ENCODE results near the gene CLIP1. TPM values are rescaled to one million over a fixed set of nuclear protein-coding genes. Genes with fewer than 3 reads are reported as not detected.

The CLIP1 gene
- total and polyA plus RNA-seq, 2 of the 13 experiments (the other 11 are each of a cell fraction or from before 2014, with no cell fraction given), result 28.9 to 43.7 TPM

DNA sequence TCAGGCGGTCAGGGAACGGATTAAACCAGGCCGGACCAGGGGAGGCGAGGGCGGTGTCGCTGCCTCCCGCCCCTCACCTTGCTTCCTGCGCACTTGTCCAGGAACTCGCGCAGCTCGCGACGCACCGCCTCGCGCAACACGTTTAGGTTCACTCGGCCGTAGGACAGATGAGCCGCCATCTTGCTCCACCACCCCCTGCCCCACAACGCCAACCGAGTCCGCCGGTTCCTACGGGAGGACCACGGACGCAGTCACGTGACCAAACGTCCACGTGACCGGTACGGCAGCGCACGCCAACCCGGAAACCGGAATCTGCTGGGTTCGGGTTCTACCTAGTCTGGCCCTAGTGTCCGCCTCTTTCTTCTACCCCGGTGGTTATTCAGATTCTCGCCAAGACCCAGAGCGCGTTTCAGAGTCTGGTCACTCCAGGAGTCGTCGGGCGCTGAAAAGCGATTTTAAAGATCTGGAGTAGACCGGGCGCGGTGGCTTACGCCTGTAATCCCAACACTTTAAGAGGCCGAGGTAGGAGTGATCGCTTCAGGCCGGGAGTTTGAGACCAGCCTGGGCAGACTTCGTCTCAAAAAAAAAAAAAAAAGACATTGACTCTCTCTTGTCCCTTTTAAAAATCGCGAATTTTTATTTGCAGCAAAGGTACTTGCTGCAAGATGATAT lies 156.1 kb downstream of the CLIP1 start, which contains the start of gene VPS33A (continued):
- no peak; the same call in 1 of the 2 replicates for TF ChIP-seq ZKSCAN8 (CRISPR knock-in tag; IDR thresholded peaks at IDR 0.05; ENCODE audit: borderline replicate concordance)
- TF ChIP-seq RFX1 (IDR thresholded peaks at IDR 0.05), result no peak
- no peak for TF ChIP-seq NONO (IDR thresholded peaks at IDR 0.05)
- peak; percentile 98 for TF ChIP-seq NONO (CRISPR knock-in tag; conservative IDR thresholded peaks at IDR 0.05)
- peak; percentile 87; the same call in 1 of the 2 replicates for TF ChIP-seq ZNF83 (CRISPR knock-in tag; IDR thresholded peaks at IDR 0.05; ENCODE audit: borderline replicate concordance)
- TF ChIP-seq ATRX (CRISPR knock-in tag; IDR thresholded peaks at IDR 0.05; ENCODE audit: borderline replicate concordance), result no peak
- no peak for TF ChIP-seq ZNF383 (CRISPR knock-in tag; IDR thresholded peaks at IDR 0.05; ENCODE audit: borderline replicate concordance)
- no peak for TF ChIP-seq SATB2 (CRISPR knock-in tag; IDR thresholded peaks at IDR 0.05)
- TF ChIP-seq, protein P1, sequence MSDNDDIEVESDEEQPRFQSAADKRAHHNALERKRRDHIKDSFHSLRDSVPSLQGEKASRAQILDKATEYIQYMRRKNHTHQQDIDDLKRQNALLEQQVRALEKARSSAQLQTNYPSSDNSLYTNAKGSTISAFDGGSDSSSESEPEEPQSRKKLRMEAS (IDR thresholded peaks at IDR 0.05), result peak; percentile 95
- TF ChIP-seq, protein P2, sequence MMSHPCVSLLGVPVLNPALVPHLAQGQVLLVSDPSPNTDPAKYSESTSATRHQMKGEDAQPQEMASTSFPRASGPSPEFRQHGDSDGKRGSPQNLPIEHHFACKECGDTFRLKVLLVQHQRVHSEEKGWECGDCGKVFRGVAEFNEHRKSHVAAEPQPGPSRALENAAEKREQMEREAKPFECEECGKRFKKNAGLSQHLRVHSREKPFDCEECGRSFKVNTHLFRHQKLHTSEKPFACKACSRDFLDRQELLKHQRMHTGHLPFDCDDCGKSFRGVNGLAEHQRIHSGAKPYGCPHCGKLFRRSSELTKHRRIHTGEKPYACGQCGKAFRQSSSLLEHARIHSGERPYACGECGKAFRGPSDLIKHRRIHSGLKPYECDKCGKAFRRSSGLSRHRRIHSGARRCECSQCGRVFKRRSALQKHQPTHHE (CRISPR knock-in tag; IDR thresholded peaks at IDR 0.05; ENCODE audit: borderline replicate concordance), result peak; percentile 90; the same call in 1 of the 2 replicates
- peak; percentile 70; the same call in 1 of the 2 replicates for TF ChIP-seq ZNF850 (CRISPR knock-in tag; conservative IDR thresholded peaks at IDR 0.05)
- TF ChIP-seq, protein P3, sequence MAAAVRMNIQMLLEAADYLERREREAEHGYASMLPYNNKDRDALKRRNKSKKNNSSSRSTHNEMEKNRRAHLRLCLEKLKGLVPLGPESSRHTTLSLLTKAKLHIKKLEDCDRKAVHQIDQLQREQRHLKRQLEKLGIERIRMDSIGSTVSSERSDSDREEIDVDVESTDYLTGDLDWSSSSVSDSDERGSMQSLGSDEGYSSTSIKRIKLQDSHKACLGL (CRISPR knock-in tag; IDR thresholded peaks at IDR 0.05), result peak; percentile 84
- no peak for TF ChIP-seq ZNF773 (CRISPR knock-in tag; IDR thresholded peaks at IDR 0.05; ENCODE audit: borderline replicate concordance)
- TF ChIP-seq, protein P4, sequence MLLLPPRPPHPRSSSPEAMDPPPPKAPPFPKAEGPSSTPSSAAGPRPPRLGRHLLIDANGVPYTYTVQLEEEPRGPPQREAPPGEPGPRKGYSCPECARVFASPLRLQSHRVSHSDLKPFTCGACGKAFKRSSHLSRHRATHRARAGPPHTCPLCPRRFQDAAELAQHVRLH (CRISPR knock-in tag; IDR thresholded peaks at IDR 0.05; ENCODE audit: borderline replicate concordance, low read depth), result peak; percentile 95
- peak; percentile 53; the same call in 1 of the 2 replicates for TF ChIP-seq SIX4 (CRISPR knock-in tag; IDR thresholded peaks at IDR 0.05)
- TF ChIP-seq, protein P5, sequence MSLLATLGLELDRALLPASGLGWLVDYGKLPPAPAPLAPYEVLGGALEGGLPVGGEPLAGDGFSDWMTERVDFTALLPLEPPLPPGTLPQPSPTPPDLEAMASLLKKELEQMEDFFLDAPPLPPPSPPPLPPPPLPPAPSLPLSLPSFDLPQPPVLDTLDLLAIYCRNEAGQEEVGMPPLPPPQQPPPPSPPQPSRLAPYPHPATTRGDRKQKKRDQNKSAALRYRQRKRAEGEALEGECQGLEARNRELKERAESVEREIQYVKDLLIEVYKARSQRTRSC (CRISPR knock-in tag; IDR thresholded peaks at IDR 0.05; ENCODE audit: low read depth), result no peak
- TF ChIP-seq ZFP36L1 (CRISPR knock-in tag; IDR thresholded peaks at IDR 0.05), result peak; percentile 86; the same call in 1 of the 2 replicates
- TF ChIP-seq SPEN (CRISPR knock-in tag; IDR thresholded peaks at IDR 0.05; ENCODE audit: low read depth), result peak; percentile 95
- TF ChIP-seq, protein P6, sequence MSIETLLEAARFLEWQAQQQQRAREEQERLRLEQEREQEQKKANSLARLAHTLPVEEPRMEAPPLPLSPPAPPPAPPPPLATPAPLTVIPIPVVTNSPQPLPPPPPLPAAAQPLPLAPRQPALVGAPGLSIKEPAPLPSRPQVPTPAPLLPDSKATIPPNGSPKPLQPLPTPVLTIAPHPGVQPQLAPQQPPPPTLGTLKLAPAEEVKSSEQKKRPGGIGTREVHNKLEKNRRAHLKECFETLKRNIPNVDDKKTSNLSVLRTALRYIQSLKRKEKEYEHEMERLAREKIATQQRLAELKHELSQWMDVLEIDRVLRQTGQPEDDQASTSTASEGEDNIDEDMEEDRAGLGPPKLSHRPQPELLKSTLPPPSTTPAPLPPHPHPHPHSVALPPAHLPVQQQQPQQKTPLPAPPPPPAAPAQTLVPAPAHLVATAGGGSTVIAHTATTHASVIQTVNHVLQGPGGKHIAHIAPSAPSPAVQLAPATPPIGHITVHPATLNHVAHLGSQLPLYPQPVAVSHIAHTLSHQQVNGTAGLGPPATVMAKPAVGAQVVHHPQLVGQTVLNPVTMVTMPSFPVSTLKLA (IDR thresholded peaks at IDR 0.05), result peak; percentile 93
- TF ChIP-seq, protein P7, sequence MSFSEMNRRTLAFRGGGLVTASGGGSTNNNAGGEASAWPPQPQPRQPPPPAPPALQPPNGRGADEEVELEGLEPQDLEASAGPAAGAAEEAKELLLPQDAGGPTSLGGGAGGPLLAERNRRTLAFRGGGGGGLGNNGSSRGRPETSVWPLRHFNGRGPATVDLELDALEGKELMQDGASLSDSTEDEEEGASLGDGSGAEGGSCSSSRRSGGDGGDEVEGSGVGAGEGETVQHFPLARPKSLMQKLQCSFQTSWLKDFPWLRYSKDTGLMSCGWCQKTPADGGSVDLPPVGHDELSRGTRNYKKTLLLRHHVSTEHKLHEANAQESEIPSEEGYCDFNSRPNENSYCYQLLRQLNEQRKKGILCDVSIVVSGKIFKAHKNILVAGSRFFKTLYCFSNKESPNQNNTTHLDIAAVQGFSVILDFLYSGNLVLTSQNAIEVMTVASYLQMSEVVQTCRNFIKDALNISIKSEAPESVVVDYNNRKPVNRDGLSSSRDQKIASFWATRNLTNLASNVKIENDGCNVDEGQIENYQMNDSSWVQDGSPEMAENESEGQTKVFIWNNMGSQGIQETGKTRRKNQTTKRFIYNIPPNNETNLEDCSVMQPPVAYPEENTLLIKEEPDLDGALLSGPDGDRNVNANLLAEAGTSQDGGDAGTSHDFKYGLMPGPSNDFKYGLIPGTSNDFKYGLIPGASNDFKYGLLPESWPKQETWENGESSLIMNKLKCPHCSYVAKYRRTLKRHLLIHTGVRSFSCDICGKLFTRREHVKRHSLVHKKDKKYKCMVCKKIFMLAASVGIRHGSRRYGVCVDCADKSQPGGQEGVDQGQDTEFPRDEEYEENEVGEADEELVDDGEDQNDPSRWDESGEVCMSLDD (CRISPR knock-in tag; IDR thresholded peaks at IDR 0.05; ENCODE audit: borderline replicate concordance), result no peak; the same call in 1 of the 2 replicates
- peak; percentile 85 for TF ChIP-seq ZNF598 (CRISPR knock-in tag; IDR thresholded peaks at IDR 0.05; ENCODE audit: borderline replicate concordance)
- TF ChIP-seq ZNF614 (CRISPR knock-in tag; IDR thresholded peaks at IDR 0.05; ENCODE audit: borderline replicate concordance), result peak; percentile 75; the same call in 1 of the 2 replicates
- 0 out of 2 replicates have a peak, but pooled peaks have one; percentile 19 for TF ChIP-seq HMG20B (CRISPR knock-in tag; conservative IDR thresholded peaks at IDR 0.05)
